Adrenal gland (tissue), 5 donors: ENCODE results near the gene ASTN1.

Experiments
- CTCF ChIP-seq, 6 experiments: fragments of 450-650 bp in 4 of 6; fragments of 200-600 bp in 2 of 6; sonication (generic) in 1 of 6; IDR thresholded peaks; 1 replicate in 5 of 6; 2 replicates in 1 of 6; pipeline versions ENCODE4 v1.5.1 to v1.8.0; 2016 to 2021; ENCODE audit warnings: antibody characterized with exemption in 6 of 6, mild to moderate bottlenecking in 2 of 6, moderate library complexity in 1 of 6
- POLR2A ChIP-seq, 2 donors: fragments of 450-650 bp; IDR thresholded peaks; one replicate each; pipeline ENCODE4 v1.6.1; 2017; ENCODE audit warnings: antibody characterized with exemption in 2 of 2, mild to moderate bottlenecking in 2 of 2, moderate library complexity in 1 of 2
- donor health status: DM: no; HTN: no; CAD: no.

GRCh38 chr1:176853503-176853902 lies 311.0 kb downstream of the ASTN1 start:
- TF ChIP-seq CTCF (IDR thresholded peaks at IDR 0.05) (no peak), POLR2A (IDR thresholded peaks at IDR 0.05) (no peak)
